CD4-positive, alpha-beta T cell treated with Interleukin-15 for 1 hour (primary cell): Measurements from ENCODE around the gene CTNNA2.

ENCODE experiments used
- DNase-seq: peaks from one replicate; pipeline ENCODE4 v3.0.0-alpha.2; 2020

Gene CTNNA2

GRCh38 chr2:79512442-79513401 is at the start of gene CTNNA2:
TSS of gene CTNNA2 (plus strand) at chr2:79513051.
- no peak for DNase-seq

GRCh38 chr2:79487399-79487798 is 25.5 kb upstream of the CTNNA2 start:
- DNase-seq: no peak

GRCh38 chr2:79511320-79511951 is 1.4 kb upstream of the CTNNA2 start:
- no peak for DNase-seq

- no peak for DNase-seq
Measured at GRCh38 chr2:79513711-79514110, 860 bp downstream of the CTNNA2 start.

GRCh38 chr2:79529636-79530035 is 16.8 kb downstream of the CTNNA2 start:
- DNase-seq: no peak

GRCh38 chr2:79530443-79530842 is 17.6 kb downstream of the CTNNA2 start:
- DNase-seq: no peak

GRCh38 chr2:79547568-79547967 is 34.7 kb downstream of the CTNNA2 start:
- no peak for DNase-seq

- no peak for DNase-seq
Measured at GRCh38 chr2:79552653-79553052, 39.8 kb downstream of the CTNNA2 start.

GRCh38 chr2:79554899-79555298 is 42.0 kb downstream of the CTNNA2 start:
- no peak for DNase-seq

GRCh38 chr2:79564065-79564464 is 51.2 kb downstream of the CTNNA2 start:
- DNase-seq: no peak

- no peak for DNase-seq
Measured at GRCh38 chr2:79569048-79569447, 56.2 kb downstream of the CTNNA2 start.

- DNase-seq: no peak
Measured at GRCh38 chr2:79573895-79574674, 61.2 kb downstream of the CTNNA2 start.

- DNase-seq: no peak
Measured at GRCh38 chr2:79576451-79576850, 63.6 kb downstream of the CTNNA2 start.

GRCh38 chr2:79578952-79579351 is 66.1 kb downstream of the CTNNA2 start:
- no peak for DNase-seq

- no peak for DNase-seq
Measured at GRCh38 chr2:79580175-79580574, 67.3 kb downstream of the CTNNA2 start.

GRCh38 chr2:79585701-79586433 is 73.0 kb downstream of the CTNNA2 start:
- no peak for DNase-seq

GRCh38 chr2:79591281-79591680 is 78.4 kb downstream of the CTNNA2 start:
- no peak for DNase-seq

- no peak for DNase-seq
Measured at GRCh38 chr2:79593237-79593867, 80.5 kb downstream of the CTNNA2 start.

- DNase-seq: no peak
Measured at GRCh38 chr2:79596403-79596802, 83.6 kb downstream of the CTNNA2 start.

GRCh38 chr2:79604748-79605147 is 91.9 kb downstream of the CTNNA2 start:
- DNase-seq: no peak

- DNase-seq: no peak
Measured at GRCh38 chr2:79611448-79612016, 98.7 kb downstream of the CTNNA2 start.

GRCh38 chr2:79612999-79613398 is 100.1 kb downstream of the CTNNA2 start:
- no peak for DNase-seq
